GM19467 (cell line): Measurements from ENCODE around the gene NES.

Experiments used
- ATAC-seq: cut with Tn5 transposase; IDR thresholded peaks from one replicate; pipeline ENCODE4 v1.9.1; 2021; ENCODE audit warnings: mild to moderate bottlenecking, moderate library complexity; ENCODE audit not compliant: unreplicated experiment

NES gene, protein sequence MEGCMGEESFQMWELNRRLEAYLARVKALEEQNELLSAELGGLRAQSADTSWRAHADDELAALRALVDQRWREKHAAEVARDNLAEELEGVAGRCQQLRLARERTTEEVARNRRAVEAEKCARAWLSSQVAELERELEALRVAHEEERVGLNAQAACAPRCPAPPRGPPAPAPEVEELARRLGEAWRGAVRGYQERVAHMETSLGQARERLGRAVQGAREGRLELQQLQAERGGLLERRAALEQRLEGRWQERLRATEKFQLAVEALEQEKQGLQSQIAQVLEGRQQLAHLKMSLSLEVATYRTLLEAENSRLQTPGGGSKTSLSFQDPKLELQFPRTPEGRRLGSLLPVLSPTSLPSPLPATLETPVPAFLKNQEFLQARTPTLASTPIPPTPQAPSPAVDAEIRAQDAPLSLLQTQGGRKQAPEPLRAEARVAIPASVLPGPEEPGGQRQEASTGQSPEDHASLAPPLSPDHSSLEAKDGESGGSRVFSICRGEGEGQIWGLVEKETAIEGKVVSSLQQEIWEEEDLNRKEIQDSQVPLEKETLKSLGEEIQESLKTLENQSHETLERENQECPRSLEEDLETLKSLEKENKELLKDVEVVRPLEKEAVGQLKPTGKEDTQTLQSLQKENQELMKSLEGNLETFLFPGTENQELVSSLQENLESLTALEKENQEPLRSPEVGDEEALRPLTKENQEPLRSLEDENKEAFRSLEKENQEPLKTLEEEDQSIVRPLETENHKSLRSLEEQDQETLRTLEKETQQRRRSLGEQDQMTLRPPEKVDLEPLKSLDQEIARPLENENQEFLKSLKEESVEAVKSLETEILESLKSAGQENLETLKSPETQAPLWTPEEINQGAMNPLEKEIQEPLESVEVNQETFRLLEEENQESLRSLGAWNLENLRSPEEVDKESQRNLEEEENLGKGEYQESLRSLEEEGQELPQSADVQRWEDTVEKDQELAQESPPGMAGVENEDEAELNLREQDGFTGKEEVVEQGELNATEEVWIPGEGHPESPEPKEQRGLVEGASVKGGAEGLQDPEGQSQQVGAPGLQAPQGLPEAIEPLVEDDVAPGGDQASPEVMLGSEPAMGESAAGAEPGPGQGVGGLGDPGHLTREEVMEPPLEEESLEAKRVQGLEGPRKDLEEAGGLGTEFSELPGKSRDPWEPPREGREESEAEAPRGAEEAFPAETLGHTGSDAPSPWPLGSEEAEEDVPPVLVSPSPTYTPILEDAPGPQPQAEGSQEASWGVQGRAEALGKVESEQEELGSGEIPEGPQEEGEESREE (N-terminal part only)

DNA sequence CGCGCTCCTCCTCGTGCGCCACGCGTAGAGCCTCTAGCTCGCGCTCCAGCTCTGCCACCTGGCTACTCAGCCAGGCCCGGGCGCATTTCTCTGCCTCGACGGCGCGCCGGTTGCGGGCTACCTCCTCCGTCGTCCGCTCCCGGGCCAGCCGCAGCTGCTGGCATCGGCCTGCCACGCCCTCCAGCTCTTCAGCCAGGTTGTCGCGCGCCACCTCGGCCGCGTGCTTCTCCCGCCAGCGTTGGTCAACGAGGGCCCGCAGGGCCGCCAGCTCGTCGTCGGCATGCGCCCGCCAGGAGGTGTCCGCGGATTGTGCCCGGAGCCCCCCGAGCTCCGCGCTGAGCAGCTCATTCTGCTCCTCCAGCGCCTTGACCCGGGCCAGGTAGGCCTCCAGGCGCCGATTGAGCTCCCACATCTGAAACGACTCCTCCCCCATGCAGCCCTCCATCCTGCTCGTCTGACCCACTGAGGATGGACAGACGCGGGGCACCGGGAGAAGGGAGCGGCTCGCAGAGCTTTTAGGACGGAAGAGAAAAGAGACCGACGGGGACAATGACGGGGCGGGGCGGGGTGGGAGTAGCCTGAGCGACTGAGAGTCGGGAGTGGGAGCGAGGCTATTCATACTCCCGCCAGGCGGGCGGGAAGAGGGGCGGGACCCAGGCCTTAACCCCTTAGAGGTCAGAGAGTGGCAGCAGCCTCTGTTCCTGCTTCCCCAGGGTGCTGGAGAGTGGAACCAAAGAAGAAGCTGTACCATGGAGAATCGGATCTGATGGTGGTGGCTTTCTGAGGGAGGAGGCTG is at the start of gene NES:
Gene NES (minus strand): TSS at position 588 of the 796 bp plus-strand sequence. CDS start 143 bp downstream, at position 445.
- no peak for ATAC-seq

DNA sequence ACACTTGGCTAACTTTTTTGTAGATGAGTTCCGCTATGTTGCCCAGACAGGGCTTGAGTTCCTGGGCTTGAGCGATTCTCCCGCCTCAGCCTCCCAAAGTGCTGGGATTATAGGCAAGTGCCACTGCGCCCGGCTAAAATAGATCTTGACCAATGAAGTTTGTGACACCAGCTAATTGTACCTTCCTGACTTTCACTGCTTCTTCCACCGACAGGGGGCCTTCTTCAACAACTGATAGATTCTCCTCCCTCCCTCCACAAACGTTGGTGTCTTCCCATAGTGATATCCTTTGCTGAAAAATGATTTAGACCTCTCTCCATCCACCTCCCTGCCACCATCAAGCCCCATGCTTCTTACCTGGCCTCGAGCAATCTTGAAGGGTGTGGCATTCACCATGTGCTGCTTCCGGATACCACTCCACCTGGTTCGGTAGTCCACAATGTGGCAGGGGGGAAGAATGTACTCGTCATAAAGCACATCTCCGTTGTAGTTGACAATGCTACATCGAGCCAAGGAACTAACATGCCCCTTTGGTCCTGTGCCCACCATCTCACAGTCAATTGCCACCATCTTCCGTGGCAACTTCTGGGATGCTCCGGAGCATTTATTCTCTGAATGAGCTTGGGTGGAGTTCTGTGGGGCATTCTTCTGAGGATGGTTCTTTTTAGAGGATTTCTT is 49.5 kb upstream of the NES start:
- ATAC-seq, result no peak

DNA sequence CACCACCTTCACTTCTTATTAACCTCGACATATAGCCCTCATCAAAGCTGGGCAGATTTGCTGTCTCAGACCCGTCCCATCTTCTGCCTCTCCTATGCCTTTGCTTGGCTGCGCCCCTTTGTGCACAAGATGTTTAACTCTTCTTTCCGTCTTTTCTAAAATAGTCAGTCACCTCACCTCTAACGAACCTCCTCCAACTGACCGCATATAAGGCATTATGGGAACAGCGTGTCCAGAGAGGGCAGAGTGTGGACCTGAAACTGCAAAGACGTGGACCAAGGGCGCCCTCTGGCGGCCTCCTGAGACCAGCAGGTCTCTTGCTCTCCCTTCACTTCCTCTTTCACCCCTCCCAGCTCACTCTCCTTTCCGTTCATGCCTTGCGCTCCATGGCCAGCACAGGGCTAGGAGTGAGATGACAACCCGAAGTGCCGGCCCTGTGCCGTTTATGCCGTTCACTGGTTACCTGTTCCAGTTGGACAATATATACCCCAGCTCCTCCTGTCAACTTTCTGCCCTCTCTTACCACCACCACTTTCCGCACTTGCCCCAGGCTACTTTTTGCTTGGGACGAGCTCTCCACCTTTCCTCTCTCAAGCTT is 48.6 kb upstream of the NES start:
- peak; percentile 35 for ATAC-seq

DNA sequence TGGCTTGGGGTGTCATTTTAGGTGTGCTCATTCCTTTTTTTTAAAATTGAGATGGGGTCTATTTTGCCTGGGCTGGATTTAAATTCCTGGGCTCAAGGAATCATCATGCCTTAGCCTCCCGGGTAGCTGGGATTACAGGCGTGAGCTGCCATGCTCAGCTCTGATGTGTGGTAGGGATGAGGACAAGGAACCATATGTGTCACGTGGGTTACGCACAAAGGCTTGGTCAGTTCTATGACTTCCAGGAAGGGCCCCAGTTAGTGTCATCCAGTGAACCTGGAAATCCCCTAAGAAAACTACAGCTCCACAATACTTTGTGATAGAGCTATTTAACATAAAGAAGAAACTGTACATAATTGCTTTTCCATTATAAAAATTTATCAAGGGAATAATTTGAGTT is 44.3 kb upstream of the NES start:
- no peak for ATAC-seq

DNA sequence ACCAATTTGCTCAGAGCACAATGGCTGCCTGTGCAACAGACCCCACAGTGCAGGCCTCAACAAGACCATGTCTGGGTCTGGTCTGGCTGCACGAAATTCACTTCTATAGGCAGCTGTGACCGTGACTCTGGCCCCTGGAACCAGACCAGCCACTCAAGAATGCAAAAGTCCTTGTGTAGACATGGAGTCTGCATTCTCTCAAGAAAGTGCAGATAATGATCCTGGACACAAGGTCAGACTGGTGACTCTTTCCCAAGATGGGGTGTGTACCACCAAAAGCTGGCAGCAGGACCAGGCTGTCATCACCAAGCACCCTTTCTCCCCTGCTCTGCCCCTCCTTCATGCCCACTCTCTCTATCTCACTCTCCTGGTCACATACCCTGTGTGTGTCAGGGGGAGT is 43.9 kb upstream of the NES start:
- no peak for ATAC-seq

DNA sequence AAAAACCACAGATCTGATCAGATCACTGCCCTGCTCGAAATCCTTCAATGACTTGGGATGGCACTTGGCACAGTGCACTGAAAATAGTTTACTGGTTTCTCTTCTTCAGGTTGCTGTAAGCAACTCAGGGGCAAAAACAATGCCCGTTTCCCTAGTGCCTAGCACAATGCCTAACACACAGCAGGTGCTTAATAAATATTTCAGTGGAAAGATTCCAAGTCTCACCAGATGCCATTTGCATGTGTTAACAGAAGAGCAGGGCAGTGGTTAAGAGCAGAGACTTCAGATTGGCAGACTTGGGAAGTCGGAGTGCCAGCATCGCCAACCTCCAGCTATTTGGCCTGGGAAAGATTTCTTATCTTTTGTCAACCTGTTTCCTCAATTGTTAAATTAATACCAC is 40.1 kb upstream of the NES start:
- no peak for ATAC-seq

DNA sequence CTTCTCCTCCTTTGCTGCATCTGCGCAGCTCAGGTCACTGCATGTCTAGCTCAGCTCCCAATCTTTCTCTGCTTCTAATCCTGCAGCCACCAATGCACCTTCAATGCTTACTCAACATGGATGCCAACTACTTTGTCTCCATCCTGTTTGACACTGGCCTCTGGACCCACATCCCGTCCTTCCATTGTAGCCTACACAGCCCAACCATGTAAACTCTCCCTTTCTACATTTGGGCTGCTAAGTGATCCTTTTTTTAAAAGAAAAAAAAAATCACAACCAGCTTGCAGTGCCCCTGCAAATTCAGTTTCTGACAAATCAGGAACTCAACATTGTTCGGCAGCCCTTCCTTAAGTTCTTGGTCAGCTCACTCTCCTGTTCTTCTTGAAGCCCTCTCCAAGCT is 37.6 kb upstream of the NES start:
- ATAC-seq, result no peak

DNA sequence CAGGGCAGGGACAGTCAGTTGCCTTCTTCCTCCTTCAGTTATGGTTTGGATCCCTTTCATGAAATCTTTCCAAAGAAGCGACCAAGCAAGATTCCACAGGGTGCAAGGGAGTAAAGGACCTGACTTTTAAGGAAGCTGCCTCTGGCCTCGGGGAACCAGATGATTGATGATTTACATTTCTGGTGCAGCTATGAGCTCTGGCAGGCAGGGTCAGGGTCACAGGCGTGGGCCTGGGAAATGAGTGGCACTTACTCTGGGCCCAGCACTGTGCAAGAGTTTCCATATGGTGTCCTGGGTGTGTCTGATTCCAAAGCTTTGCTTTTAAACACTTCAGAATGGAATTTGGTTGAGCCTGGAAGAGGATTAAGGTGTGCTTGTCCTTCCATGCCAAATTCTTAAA is 35.4 kb upstream of the NES start:
- ATAC-seq, result no peak

DNA sequence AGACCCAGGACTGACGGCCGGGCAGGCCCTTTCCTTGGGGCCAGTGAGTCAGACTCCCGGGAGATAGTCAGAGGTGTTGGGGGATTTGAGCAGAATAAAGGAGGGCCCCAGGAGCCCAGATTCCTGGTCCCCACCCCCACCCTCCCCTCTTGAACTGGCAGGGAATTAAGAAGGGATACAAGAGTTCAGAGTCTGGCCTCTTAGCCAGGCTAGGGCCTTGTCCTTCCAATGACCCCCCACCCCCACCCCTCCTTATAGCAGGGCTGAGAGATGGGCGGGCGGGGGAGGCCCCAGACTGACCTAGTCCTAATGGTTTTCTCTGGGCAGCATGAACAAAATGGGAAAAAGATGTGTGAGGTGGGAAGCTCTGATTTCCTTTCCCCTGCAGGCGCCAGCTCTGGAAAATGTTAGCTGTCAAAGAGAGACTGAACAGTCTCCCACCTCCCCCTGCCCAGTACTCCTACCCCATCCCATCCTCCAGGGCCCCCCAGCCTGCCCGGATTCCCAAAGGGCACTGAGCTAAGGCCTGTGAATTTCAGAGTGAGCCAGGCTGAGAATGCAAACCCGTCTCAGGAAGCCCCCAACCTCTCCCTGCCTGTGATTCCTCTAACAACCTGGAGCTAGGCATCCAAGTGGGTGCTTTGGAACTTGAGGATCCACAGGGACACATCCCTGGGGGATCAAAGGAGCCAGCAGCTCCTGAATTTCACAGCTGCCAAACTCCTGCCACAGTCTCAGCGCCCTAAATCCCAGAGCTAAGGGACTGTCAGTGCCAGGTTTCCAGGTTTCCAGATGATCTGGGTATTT is 34.0 kb upstream of the NES start:
- ATAC-seq, result no peak

DNA sequence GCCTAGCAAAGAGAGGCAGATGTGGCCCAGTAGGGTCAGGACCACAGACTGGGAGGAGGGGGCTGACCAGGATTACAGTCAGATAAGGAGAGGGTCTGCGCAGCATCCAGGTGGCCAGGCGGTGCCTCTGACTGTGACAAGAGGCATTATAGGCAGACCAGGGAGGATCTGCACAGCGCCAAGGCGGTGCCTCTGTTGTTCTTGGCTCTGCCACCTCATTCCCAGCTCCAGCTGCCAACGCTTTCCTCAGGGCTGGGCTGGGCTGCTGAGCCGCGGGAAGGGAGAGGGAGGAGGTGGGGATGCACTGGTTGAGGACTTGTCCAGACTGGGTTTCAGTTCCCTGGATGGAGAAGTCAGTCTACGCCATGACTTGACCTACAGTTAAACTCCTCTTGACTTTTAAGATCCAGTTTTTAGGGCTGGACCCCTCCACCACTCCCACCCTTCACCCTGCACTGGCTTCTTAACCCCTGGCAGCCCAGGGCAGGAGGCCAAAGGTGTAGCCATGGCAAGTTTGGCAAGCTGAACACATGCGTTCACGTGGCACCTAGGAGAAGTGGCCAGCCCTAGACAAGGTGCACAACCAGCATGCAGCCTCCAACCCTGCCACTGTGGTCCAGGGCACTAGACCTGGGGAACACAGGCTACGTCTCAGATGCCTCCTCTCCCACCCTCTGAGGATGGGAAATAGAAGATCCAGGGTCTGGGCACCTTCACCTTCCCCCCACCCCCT is 32.7 kb upstream of the NES start:
- no peak for ATAC-seq

DNA sequence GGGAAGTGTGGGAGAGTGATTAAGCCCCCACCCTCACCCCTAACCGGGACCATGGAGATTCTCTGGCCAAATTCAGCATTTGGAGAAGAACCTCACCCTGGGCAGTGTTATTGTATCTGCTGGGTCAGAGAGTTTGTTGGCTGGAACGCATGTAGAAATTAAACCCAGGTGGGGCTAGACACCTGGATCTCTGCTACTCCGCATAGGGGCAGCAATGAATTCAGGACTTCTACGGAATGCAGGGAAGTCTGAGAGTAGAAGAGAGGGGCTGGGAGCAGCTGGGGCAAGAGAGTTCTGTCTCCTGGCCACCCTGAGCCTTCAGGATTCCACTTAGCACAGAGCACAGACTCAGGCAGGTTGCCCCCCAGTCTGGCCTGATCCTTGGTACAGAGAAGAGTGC is 31.8 kb upstream of the NES start:
- no peak for ATAC-seq

DNA sequence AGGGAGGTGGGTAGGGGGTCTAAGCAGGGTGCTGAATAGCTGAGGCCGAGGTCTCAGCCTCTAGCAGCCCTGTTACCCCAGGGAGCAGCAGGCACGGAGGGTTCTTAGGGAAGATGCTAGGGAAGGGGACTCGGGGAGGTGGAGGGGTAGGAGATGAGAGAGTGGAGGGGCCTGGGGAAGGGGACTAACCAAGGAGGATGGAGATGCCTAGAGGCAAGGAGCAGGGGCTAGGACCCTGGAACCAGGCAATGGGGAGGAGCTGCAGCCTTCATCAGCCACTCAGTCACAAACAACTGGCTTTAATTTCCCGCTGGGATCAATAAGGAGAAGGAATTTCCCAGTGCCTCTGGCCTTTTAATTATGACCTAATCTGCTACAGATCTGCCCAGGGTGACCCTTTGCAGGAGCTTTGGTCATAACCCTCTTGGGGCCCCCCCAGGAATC is 31.0 kb upstream of the NES start:
- ATAC-seq, result no peak

DNA sequence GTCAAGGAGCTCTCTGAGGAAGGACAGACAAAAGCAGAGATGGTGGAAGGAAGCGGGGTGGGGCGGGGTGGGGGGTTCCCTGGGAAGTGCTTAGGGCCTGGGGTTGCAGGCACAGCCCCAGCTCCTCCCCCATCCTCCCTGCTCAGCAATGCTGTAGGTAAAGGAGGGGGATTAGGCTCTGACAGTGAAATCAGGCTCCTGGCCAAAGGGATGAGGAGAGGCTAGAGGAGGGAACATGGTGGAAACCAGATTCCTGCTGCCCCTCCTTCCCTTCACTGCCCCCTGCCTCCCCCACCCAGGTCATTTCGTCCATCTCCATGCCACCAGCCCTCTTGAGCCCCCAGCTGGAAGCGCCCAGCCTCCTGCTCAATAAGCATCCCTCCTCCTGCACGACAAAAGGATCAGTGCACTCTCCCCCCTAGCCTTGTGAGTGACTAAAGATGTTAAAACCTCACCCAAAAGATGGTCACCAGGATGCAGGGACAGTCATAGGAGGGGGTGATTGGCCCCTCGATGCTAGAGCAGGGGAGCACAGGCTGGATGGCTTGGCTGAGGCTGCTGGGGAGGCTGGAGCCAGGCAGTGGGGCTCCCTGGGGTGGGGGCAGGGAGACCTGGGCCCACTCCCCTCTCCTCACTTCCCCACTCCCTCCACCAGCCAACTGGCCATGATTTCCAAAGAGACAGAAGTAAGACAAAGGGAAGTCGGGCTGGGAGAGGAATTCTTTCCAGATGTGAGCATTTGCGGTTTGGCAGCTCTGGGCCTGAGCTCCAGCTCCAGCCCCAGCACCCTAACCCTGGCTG is 30.4 kb upstream of the NES start:
- no peak for ATAC-seq

DNA sequence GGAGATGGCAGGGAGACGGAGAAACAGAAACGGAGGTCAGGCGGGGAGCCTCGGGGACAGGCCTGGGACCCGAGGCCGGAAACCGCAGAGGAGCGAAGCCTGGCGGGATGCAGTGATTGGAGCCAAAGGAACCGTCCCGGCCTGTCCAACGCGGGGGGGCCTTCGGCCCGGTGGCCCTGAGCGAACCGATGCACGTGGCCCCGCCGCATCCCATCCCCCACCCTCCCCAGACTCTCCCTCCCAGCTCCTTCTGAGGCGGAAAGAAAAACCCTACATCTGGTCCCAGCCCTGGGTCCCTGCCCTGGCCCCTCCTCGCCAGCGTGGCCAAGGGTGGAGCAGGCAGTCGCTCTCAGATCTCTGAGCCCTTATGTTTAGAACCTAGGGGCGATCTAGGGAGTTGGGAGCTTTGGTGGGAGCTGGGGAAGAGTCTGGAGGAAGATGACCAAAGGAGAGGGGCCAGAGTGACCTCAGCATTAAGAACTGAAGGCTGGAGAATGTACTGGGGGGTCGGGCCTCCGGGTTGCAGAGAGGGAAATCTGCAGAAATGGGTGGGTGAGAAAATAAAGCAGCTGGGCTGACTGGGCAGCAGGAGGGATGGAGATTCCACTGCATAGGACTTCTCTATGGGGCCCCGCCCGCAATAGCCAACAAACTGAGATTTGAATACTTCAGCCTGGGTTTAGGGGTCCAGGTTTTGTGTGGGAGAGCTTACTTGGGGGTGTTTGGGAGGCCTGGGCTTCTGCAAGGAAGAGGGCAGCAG is 29.6 kb upstream of the NES start:
- no peak for ATAC-seq

DNA sequence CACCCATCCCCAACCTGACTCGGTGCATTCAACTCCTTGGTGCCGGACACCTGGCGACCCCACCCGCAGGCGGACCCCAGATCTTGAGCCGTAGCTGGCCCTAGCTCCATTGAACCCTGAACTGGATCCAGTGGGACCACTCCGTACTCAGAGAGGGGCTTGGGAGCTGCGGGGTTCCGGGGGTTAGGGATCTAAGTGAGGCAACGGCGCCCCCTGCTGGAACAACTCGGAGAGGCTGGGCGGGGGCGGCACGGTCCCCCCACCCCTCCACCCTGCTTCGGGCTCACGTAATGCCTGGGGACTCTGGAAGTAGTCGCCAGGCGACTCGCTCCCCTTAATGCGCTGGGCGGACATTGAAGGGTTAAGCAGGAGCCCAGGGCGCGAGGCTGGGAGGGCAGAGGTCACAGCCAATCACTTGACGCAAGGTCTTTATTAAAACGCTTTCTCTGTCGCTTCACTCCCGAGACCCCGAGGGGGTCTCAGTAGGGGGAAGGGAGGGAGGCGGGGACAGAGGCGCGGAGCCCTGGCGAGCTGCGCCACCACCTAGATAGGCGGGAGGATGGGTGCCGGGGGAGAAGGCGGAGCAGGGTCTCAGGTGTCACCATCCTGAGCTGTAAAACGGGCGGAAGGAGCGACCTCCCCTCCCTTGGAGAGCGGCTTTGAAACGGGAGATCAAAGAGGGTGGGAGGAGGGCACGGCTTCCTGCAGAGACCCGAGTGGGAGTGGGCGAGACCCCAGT is 28.9 kb upstream of the NES start:
- no peak for ATAC-seq
